ENCODE measurements around the gene RIMKLB. TPM values are rescaled to one million over a fixed set of nuclear protein-coding genes. Genes with fewer than 3 reads are reported as not detected.
A peak's percentile ranks its signal among the peaks of the same experiment; 100 is the strongest.
"Not testable (repeated sequence)": the region's sequence is repeated elsewhere in the genome, so short reads cannot be mapped to it uniquely, and the experiment has no call there.

Gene RIMKLB
- total RNA-seq, 1 donor from 2014 or later: 30.0 TPM

GRCh38 chr12:8722286-8722800 lies 24.6 kb downstream of the RIMKLB start:
- no peaks in the 10 kb centered on the region for H3K36me3 ChIP-seq (ENCODE audit: control insufficient read depth, insufficient read depth, low read length)

GRCh38 chr12:8734873-8735381 lies 37.1 kb downstream of the RIMKLB start:
- TF ChIP-seq, protein P1, sequence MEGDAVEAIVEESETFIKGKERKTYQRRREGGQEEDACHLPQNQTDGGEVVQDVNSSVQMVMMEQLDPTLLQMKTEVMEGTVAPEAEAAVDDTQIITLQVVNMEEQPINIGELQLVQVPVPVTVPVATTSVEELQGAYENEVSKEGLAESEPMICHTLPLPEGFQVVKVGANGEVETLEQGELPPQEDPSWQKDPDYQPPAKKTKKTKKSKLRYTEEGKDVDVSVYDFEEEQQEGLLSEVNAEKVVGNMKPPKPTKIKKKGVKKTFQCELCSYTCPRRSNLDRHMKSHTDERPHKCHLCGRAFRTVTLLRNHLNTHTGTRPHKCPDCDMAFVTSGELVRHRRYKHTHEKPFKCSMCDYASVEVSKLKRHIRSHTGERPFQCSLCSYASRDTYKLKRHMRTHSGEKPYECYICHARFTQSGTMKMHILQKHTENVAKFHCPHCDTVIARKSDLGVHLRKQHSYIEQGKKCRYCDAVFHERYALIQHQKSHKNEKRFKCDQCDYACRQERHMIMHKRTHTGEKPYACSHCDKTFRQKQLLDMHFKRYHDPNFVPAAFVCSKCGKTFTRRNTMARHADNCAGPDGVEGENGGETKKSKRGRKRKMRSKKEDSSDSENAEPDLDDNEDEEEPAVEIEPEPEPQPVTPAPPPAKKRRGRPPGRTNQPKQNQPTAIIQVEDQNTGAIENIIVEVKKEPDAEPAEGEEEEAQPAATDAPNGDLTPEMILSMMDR (IDR thresholded peaks at IDR 0.05; ENCODE audit: insufficient read depth, low read length, poor library complexity, severe bottlenecking): no peak
- DNase-seq (ENCODE audit: low read depth): no peak

More at GRCh38 chr12:8722286-8722800, 24.6 kb downstream of the RIMKLB start:
- Histone ChIP-seq H3K4me3 (ENCODE audit: low read depth, low read length) (no peak overlapping the region), H3K27me3 (ENCODE audit: control insufficient read depth, insufficient read depth, low read length) (no peaks in the 10 kb centered on the region)
- TF ChIP-seq, protein P1 (IDR thresholded peaks at IDR 0.05; ENCODE audit: insufficient read depth, low read length, poor library complexity, severe bottlenecking): no peak
- no peak for DNase-seq (ENCODE audit: low read depth)

GRCh38 chr12:8742501-8742900 lies 44.7 kb downstream of the RIMKLB start:
- TF ChIP-seq, protein P1 (IDR thresholded peaks at IDR 0.05; ENCODE audit: insufficient read depth, low read length, poor library complexity, severe bottlenecking): no peak
- peak; percentile 1 for DNase-seq (ENCODE audit: low read depth)
- Histone ChIP-seq H3K27me3 (ENCODE audit: control insufficient read depth, insufficient read depth, low read length) (no peaks in the 10 kb centered on the region), H3K36me3 (ENCODE audit: control insufficient read depth, insufficient read depth, low read length) (no peaks in the 10 kb centered on the region), H3K4me3 (ENCODE audit: low read depth, low read length) (no peak overlapping the region)

More at GRCh38 chr12:8734873-8735381, 37.1 kb downstream of the RIMKLB start:
- Histone ChIP-seq H3K4me3 (ENCODE audit: low read depth, low read length) (no peak overlapping the region), H3K27me3 (ENCODE audit: control insufficient read depth, insufficient read depth, low read length) (no peaks in the 10 kb centered on the region), H3K36me3 (ENCODE audit: control insufficient read depth, insufficient read depth, low read length) (no peaks in the 10 kb centered on the region)

- not testable (repeated sequence) for H3K27me3 ChIP-seq (ENCODE audit: control insufficient read depth, insufficient read depth, low read length); H3K36me3 ChIP-seq (ENCODE audit: control insufficient read depth, insufficient read depth, low read length); H3K4me3 ChIP-seq (ENCODE audit: low read depth, low read length); DNase-seq (ENCODE audit: low read depth)
Observed at GRCh38 chr12:8743121-8743520, 45.3 kb downstream of the RIMKLB start.

- H3K4me3 ChIP-seq (ENCODE audit: low read depth, low read length); DNase-seq (ENCODE audit: low read depth); H3K36me3 ChIP-seq (ENCODE audit: control insufficient read depth, insufficient read depth, low read length); H3K27me3 ChIP-seq (ENCODE audit: control insufficient read depth, insufficient read depth, low read length): not testable (repeated sequence)
Observed at GRCh38 chr12:8745631-8746030, 47.8 kb downstream of the RIMKLB start.

DNA sequence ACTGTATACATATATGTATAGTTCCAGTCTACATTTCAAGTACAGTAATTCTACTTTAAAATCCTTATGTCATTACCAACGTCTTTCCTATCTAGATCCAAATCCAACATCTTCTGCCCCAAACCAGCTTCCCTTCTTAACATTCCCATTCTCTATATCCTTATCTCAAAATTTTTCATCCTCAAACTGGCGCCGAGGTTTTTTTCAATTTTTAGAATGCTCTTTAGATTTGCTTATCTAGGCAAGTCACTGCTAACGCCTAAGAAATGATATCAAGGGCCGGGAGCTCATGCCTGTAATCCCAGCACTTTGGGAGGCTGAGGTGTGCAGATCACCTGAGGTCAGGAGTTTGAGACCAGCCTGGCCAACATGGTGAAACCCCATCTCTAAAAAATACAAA lies 48.3 kb downstream of the RIMKLB start:
- Histone ChIP-seq H3K36me3 (ENCODE audit: control insufficient read depth, insufficient read depth, low read length) (no peaks in the 10 kb centered on the region), H3K4me3 (ENCODE audit: low read depth, low read length) (no peak overlapping the region), H3K27me3 (ENCODE audit: control insufficient read depth, insufficient read depth, low read length) (no peaks in the 10 kb centered on the region)
- TF ChIP-seq, protein P1 (IDR thresholded peaks at IDR 0.05; ENCODE audit: insufficient read depth, low read length, poor library complexity, severe bottlenecking): no peak
- no peak for DNase-seq (ENCODE audit: low read depth)

GRCh38 chr12:8760076-8760475 lies 62.3 kb downstream of the RIMKLB start:
- not testable (repeated sequence) for H3K4me3 ChIP-seq (ENCODE audit: low read depth, low read length); H3K36me3 ChIP-seq (ENCODE audit: control insufficient read depth, insufficient read depth, low read length); DNase-seq (ENCODE audit: low read depth); H3K27me3 ChIP-seq (ENCODE audit: control insufficient read depth, insufficient read depth, low read length)

GRCh38 chr12:8762701-8763100 lies 64.9 kb downstream of the RIMKLB start:
- H3K36me3 ChIP-seq (ENCODE audit: control insufficient read depth, insufficient read depth, low read length); H3K4me3 ChIP-seq (ENCODE audit: low read depth, low read length); H3K27me3 ChIP-seq (ENCODE audit: control insufficient read depth, insufficient read depth, low read length); DNase-seq (ENCODE audit: low read depth): not testable (repeated sequence)

DNA sequence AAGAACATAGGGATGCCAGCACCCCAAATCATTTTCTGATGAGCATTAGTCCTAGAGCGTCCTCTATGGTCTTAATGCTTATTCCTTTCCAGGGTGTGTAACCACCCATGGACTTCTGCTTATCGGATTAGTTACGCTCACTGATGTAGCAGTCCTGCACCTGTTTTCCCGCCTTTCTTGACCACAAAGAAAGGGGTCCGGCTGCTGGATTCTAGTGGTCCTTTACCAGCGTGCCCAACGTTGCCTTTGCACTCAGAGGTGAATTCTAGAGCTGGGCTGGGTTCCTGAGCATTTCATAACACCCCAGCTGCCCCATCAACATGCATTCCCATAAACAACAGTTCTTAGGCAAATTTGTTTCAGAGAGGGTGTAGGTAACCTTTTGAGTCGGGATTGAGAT lies 68.3 kb downstream of the RIMKLB start:
- not testable (repeated sequence) for H3K4me3 ChIP-seq (ENCODE audit: low read depth, low read length); H3K36me3 ChIP-seq (ENCODE audit: control insufficient read depth, insufficient read depth, low read length); DNase-seq (ENCODE audit: low read depth); H3K27me3 ChIP-seq (ENCODE audit: control insufficient read depth, insufficient read depth, low read length)

All from kidney epithelial cell (primary cell).